D341Med (cell line): ENCODE results near the gene UNC5A.
A peak's percentile ranks its signal among the peaks of the same experiment; 100 is the strongest.

Experiments used
- DNase-seq: peaks from one replicate; pipeline ENCODE4 v3.0.0; 2012; ENCODE audit warnings: low spot score

UNC5A gene

DNA sequence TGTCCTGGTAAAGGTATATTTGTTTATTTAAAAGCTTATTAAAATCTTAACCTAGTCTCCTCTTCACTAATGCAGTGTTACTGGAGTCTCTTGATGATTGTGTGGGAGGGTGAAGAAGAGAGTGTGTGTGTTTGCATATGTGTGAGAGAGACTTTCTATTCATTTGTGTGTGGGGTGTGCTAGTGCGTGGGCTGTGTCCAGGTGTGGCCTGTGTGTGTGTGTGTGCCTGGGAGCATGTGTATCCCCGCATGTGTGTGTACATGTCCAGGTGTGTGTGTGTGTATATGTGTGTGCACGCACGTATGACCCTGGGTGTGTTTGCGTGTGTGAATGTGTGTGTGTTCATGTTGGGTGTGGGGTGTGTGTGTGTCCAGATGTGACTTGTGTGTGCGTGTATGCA is 10.3 kb upstream of the UNC5A start:
- no peak for DNase-seq

DNA sequence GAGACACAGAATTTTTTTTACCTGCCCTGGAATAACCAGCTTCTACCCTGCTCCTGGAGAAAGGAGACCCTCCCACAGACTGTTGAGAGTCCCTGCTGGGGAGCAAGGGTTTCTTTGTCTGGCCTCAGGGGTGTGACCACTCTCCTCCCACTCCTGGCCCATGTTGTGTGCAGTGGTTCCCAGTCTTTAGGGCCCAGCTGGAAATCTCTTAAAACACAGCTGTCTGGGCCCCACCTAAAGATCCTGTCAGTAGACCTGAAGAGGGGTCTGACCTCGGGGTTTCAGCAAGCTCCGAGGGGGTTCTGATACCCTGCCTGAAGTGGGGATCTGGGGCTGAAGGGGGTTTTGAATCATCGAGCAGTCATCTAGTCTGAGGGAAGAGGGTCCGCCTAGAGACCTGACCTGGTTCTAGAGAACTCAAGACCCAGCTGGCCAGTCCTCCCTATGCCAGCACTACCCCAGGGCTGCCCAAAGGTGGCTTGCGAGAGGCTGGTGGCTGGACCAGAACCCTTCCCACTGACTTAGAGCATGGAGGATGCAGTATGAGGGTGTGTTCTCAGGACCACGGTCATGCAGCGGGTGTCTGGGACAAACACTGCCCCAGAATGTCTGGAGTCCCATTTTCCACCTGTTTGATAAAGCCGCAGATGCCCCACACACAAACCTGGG is 8.1 kb upstream of the UNC5A start:
- DNase-seq, result no peak

DNA sequence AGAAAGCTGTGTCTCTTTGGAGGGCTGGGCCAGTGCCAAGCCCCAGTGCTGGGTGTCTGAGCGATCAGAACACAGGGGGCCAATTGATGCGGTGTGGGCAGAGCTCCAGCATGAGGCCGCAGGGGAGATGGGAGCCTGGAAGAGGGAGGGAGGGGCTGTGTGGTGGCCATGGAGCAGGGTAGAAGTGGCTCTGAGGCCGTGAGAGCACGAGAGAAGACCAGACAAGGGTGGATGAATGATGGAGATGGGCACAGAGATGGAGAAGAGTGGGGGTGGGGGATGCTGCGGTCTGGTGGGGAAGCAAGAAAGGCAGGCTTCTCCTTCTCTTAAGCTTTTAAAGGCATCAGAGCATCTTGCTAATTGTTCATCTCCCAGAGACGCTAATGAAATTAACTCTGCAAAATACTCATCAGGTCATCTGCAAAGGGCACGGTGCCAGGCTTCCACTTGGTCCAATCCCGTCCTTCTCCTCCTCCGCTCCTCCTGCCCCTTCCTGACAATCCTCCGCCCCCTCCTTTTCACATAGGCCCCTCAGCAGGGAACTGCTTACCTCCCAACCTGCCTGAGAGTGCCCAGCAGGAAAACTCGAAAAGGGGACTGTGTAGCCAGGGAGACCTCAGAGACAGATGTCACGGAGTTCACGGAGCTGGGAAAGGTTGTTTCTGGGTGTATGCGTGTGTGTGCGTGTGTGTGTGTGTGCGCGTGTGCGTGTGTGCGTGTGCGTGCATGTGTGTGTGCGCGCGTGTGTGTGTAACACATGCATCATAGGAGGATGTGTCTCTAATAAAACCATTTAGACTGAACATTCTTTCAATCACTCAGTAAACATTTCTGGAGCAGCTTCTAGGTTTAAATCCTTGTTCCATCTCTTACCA is 7.1 kb upstream of the UNC5A start:
- no peak for DNase-seq

DNA sequence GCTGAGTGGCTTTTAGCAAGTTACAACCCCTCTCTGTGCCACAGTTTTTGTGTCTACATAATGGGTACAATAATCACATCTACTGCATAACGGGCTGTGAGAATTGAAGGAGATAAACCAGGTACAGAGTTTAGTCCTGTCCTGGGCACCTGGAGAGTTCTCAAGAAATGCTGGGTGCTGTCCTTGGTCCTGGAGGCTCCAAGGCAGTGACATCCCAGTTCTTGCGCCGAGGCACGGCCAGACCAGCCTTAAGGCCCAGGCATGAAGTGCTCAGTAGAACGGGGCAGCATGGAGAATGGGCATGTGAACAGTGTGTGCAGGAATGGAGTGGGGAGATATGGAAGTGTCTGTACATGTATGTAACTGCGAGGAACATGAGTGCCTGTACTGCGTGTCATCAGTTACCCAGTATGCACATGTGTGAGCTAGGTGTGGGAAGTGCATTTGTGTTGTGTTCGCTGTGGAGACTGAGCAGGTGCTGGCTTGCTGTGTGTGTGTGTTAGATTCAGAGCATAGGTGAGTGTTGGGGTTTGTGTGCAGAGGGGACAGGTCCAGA is 6.3 kb upstream of the UNC5A start:
- DNase-seq, result no peak

DNA sequence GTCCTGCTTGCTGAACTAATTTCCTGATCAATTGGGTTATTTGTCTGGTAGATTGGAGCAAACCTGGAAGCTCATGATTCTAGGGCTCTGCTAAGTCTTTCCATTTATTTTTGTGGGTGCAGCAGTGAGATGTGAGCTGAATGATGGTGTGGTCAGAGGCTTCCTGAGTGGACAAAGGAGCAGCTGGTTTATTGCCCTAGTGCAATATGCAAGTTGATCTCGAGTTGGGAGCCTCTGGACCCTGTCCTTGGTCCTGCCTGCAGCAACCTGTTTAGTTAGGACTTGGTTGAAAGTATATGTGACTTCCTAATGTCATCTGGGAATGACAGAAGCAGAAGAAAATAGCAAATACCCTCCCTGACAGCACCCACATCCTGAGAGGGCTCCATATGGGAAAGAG is 4.2 kb upstream of the UNC5A start:
- no peak for DNase-seq

DNA sequence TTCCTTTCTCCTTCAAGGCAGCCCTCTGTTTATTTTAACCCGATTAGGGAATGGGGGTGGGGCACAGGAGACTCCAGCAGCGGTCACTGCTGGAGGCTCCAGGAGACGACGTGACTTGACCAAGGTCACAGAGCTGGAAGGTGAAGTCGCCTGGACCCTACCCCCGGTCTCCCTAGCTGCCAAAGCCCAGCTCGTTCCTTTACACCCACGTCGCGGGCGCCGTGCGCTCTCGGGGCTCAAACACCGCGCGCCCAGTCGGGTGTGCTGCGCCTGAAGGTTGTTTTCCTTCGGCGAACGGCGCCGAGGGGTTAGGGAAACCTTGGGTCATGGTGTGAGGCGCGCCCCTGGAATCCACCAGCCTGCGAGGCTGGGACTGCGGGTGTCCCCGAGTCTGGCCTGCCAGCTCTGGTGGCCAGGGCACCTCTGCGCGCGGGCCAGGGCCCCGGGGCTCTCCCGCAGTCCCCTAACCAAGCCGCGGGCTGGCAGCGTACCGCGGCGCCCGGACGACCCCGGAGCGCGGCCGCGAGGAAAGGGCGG is 747 bp upstream of the UNC5A start:
- no peak for DNase-seq

DNA sequence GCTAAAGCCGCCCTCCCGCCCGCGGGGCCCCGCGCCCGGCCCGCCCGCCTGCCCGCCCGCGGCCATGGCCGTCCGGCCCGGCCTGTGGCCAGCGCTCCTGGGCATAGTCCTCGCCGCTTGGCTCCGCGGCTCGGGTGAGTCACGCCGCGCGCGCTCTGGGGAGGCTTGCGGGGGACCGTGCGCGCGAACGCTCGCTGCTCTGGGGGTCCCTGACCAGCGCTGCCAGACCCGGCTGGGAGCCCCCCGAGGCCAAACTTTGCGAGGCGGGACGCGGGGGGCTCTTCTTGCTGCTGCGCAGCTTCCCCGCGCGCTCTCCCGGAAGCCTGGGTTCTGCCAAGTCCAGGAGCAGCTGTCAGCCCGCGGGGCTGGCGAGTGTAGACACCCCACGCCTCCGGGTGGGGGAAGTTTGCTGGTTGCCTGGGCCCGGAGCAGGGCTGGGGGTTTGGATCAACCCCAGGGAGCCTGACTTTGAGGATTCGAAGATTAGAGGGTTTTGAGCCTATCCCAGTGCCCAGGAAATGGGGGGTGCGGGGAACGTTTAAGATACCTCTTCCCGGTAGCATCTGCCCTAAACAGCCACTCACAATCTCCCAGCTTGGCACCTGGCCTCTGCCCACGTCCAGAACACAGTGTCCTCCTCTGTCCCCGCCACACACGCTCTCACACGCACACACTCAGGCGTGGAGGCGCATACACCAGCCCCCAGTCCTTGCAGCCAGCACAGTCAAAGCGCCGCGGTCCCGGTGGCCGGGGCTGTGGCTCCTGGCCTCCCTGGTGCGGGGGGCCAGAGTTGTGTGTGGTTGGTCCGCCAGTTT is 535 bp downstream of the UNC5A start:
- DNase-seq, result no peak

DNA sequence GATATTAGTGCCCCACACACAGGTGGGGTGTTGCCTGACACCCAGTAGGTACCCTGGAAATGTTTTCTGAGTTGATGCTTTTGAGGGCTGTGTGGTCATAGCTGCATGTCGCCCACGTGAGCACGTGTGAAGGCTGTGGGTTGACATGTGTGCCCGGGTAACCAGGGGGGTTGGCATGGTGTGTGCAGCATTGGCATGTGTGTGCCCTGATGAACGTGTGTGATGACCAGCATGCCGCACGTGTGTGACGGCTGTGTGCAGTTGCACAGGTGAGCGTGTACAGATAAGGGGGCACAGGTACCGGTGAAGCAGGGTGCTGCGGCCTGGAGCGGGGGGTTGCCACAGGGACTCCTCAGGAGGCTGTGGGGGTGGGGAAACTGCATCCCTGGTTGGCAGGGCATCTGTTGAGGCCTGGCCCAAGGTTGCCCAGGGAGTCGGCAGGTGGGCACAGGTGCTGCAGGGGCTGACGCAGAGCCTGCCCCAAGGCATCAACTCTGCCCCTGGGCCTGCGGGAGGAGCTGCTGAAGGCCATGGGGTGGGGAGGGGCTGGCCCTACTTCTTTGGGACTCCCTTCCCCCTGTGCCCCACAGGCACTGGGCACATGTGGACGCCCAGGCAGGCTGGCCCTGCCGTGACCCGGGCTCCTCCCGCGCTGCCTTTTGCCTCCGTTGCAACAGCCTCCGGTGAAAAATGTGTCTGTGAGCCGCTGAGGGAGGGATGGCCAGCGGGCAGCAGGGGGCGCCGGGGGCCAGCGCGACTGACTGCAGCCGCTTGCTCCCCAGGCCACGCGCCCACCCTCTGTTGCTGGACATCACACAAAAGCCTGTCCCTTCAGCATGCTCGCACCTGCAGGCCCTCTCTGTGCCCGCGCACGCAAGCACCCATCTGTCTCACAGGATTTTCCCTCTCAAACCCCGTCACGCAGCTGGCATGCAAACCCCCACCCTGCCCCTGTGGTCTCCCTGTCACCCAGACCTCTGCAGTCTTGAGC is 2.2 kb downstream of the UNC5A start:
- DNase-seq, result peak; percentile 62

DNA sequence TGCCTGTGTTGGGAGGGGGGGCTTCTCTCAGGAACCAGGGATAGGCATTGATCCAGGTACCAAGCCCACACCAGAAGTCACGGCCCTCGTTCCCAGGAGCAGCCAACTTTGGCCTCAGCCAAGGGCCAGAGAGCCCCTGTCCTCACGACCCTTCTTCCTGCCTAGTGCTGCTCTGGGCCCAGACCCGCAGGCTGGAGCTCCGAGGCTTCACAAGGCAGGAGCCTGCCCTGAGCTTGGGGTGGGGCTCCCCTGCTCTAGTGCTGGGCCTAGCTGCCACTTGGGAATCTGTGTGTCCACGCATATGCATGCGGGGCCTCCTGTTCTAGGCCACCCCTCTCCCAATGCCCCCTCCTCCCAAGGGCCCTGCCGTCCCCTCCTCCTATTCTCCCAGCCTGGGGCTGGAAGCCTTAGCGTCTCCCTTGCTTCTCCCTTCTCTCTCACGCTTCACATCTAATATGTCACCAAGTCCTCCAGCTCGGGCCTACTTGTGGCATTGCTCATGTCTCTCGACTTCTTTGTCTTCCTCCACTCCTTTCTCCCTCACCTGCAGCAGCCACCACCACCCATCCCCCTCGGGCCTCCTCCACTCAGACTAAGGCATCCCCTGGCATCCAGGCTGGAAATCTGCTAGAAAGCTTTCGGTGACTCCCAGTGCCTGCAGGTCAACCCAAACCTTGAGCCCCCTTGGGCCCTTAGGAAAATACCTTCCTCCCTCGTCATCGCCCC is 3.4 kb downstream of the UNC5A start:
- DNase-seq, result no peak

DNA sequence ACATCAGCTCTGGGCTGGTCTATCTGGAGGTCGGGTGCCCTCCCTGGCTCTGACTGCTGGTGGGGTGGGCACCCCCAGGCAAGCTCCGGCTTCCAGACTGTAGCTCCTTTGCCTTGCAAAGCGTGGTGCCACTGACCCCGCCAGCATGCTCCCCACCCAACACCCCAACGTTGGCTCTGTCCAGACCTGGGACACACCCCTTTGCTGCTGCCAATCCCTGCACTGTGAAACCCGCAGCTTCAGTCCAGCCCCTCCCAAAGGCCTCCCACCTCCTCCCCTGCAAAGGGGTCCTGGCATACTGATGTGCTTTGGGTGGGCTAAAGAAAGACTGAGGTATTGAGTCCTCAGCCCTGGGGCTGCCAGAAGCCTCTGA is 3.9 kb downstream of the UNC5A start:
- no peak for DNase-seq

DNA sequence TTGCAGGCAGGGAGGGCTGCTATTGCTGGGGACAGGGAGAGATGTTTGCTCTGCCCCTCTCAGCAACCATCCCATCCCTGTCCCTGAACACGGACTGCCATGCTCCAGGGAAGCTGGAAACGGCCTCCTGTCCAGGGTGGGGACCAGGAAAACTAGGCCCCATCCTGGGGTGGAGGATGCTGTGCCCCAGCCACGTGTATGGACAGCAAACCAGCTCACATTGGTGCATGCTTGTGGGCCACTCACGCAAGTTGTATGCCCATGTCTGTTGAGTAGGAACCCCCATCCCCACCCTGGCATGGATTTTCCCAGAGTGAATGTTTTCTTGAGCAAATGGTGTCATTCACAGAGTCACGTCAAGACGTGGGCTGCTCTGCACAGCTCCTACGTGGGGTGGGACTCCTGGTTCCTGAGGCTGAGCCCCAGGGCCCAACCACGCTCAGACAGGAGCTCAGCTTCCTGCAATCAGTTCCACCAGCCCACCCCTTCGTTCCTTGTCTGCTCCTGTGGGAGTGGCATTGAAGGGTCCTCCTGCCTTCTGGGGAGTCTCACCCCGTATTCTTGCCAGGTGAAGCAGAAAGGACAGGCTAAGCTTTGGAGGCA is 4.6 kb downstream of the UNC5A start:
- DNase-seq, result no peak

DNA sequence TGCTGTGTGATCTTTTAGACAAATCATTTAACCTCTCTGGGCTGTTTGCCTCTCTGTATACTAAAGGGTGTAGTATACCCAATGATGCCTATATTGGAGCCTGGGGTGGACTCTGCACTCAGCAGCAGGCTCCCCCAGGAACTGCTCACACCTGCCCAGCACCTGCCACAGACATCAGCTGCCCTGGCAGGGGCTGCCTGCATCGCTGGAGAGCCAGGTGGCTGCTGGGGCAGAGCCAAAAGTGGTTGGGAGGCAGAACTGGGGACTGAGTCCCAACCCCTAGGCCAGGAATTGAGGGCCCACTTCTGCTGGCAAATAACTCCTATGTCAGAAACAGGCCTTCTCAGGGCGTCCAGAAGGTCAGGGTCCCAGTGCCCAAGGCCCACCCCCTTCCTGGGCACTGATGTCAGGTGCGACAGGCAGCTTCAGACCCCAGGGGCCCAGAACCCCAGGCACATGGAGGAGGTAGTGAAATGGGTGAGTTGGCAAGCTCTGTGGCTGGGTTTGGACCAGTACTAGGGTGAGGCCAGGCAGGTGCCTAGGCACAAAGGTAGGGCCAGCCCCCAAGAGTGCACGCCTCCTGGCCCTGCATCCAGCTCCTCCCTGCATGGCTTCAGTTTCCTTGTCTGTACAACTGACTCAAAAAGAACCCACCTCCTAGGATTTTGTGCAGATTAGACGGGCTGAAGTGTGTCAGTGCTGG is 5.8 kb downstream of the UNC5A start:
- no peak for DNase-seq

DNA sequence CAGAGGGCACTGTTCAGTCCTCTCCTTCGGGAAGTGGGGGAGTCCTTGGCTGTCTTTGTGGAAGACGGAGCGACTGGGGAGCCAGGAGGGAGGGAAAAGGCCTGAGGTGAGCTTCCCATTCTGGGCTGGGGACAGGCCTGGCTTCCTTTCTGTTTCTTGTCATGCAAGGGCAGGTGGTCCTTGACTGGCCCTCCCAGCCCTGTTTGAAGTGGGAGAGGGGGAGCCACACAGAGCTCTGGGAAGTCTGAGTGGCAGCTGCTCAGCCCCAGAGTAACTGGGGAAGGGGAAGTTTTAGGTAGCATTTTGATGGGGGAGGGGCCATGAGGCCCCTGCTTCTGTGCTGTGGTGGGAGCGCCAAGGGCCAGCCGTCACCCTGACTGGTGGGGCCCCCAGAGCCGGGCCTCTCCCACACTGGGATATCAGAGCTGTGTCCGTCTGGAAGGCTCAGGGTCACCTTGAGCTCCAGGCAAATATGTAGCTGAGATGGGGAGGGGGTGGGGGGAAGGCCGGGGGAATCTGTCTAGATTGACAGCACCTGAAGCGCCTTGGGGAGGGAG is 6.5 kb downstream of the UNC5A start:
- no peak for DNase-seq

DNA sequence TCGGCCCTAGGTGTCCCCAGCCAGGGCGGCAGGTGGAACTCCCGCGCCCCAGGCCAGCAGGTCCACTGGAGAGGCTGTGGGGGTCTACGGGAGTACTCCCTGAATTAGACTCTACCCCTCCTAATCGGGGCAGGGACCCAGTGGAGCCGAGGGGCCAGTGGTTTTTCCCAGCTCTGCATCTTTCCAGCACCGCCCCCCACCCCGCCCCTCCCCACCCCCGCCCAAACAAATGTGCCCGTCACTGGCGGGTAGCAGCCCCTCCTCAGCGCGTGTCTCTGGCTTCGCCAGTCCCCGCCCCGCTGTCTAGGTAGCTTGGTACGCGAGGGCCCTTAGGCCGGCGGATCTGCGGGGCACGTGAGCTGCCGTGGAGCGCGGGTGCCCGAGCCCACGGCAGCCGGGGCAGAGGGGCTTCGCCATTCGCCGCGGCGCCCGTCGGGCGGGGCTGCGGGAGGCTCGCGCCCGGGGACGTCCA is 7.0 kb downstream of the UNC5A start:
- no peak for DNase-seq

DNA sequence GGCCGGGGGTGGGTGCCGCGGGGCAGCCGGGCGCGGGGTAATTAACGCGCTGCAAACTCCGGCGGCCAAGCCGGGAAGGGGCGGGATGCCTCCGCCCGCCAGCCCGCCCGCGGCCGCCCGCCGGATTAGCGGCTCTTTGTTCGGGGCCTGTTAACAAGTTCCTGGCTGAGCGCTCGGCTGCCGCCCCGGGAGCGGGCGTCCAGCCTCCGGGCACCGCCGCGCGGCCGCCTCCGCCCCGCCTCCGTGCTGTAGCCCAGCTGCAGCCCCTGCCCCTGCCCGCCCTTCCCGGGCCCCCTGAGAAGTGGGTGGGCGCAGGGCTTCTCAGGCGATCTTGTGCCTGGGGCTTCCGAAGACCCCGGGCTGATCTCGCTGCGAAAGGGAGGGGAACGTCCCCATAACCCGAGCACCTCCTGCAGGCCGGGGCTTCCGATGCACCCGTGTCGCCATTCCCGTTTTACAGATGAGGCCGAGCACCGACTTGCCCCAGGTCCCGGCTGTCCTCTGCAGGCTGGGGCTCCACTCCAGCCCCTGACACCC is 7.5 kb downstream of the UNC5A start:
- peak; percentile 87 for DNase-seq

DNA sequence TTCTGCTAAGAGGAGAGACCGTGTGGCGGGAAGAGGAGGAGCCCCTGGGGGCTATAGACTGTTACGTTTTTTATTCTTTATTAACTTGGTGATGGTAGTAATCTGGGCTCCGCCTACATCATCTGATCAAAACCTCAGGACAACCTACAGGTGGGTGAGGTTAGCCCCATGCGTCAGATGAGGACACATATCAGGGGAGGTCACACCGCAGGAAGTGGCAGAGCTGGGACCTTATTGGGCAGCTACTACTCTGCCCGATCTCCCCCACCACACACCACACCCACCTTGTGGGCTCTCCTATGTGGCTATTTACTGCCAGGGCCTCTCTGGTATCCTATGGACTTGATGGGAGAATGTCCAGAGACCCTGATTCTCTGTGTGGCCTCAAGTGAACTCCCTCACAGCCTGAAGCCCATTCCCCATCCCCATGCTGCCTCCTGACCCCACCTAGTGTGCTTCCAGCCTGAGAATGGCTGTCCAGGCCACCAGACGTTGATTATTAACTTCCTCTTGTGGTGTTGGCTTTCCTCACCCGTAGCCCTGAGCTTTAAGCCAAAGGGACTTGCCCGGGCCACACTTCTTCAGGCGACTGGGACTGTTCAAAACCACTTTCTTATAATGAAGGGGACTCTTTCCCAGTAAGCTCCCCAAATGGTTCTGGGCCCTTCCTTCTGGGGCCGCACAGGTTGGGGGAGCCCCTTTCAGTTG is 8.2 kb downstream of the UNC5A start:
- no peak for DNase-seq

DNA sequence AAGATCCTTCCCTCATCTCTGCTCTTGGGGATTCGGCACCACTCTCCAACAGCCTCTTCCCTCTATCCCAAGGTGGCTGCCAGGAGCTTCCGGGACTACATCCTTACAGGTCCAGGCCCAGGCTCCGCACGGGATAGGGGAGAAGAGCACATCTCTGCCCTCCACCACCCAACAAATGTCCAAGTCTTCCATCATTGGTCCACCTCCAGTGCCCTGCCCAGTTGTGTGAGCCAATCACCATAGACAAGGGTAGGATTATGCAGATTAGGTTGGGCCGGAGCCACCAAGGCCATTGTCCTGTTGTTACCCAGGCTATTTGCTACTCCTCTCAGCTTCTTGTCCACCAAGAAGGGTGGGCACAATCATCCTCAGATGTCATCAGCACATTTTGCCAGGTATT is 9.1 kb downstream of the UNC5A start:
- DNase-seq, result no peak

DNA sequence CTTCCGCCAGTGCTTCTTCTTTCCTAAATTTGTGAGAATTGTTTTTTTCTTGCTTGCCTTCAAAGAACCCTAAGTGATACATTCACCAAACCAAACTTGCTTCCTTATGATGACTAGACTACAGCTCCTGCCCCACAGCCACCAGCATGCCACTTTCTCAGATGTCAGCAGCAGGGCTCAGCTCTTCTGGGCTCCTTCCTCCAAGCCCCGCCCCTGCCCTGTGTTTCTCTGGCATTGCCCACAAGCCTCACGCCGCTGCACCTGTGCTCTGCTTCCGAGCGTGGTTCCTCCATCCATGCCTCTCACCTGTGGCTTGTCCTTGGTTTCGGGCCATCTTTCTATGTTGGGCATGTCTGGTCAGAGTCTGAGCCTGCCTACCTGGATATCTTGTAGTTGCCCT is 10.6 kb downstream of the UNC5A start:
- no peak for DNase-seq
